Activated CD4-positive, CD25-positive, alpha-beta regulatory T cell treated with anti-CD3 and anti-CD28 coated beads, Interleukin-2, amount 50 U/mL, for 72 hours (primary cell): ENCODE results near the gene NCEH1.
A peak's percentile ranks its signal among the peaks of the same experiment; 100 is the strongest.
"Not testable (repeated sequence)": the region's sequence is repeated elsewhere in the genome, so short reads cannot be mapped to it uniquely, and the experiment has no call there.

ENCODE experiments used
- DNase-seq: peaks from one replicate; pipeline ENCODE4 v3.0.0; 2021

Gene NCEH1

GRCh38 chr3:172675441-172676193, 35.2 kb downstream of the NCEH1 start:
- no peak for DNase-seq

- DNase-seq: peak; percentile 52
Measured at GRCh38 chr3:172673210-172673679, 37.6 kb downstream of the NCEH1 start.

DNA sequence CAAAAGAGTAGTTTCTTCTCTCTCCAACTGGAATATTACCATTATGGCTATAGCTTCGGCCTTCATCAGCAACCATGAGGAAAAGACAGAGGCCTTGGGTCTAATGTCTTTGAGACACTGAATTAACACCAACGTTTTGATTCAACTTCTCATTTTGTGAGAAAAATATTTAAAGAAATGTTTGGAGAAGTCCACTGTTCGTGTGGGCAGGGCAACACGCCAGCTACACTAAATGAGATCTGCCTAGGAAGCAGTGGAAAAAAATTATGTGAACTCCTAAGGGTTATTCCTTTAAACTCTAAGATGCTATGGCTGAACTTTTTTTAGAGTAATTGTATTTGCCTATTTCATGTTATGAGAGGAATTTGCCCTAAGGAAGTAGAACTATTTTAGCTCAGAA, 41.8 kb downstream of the NCEH1 start:
- no peak for DNase-seq

DNA sequence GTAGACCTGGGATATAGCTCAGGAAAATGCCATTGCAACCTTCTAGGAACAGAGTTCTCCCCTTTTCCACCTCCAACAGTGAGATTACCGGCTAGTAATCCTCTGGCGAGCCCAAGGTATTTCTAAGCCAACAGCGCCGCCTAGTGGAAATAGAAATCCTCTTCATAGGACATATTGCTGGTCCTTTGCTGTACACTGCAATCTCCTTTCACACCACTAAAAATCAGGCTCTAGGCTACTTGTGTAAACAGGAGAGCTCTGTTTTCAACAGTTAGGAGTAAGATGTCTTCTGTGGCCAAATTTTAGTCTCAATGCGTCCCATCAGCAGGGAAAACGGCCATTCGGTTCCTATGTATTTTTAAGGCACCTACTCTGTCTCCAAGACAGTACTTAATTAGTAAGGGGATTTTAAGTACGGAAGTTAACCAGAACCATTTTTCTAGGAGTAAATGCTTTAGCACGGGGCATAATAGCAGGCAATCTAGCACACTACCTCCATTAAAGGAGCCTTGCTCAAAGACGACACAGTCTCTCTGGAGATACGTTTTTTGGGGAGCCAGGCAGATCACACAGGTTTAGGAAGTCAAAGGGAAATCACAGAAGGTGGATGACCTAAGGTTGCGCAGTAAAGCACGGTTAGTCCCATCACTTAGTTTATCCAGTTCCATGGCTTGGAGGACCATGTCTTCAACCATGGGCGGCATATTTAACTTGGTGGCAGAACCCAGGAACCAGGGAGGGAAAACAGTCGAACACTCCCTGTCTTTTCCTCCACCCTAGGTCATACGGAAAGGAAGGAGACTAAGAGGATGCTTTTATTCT, 43.8 kb downstream of the NCEH1 start:
- peak; percentile 64 for DNase-seq

GRCh38 chr3:172666181-172666872, 44.5 kb downstream of the NCEH1 start:
- no peak for DNase-seq

DNA sequence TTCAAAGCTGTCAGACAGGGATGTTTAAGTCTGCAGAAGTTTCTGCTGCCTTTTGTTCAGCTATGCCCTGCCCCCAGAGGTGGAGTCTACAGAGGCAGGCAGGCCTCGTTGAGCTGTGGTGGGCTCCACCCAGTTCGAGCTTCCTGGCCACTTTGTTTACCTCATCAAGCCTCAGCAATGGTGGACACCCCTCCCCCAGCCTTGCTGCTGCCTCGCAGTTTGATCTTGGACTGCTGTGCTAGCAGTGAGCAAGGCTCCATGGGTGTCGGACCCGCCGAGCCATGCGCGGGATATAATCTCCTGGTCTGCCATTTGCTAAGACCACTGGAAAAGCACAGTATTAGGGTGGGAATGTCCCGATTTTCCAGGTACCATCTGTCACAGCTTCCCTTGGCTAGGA, 45.4 kb downstream of the NCEH1 start:
- not testable (repeated sequence) for DNase-seq

GRCh38 chr3:172660421-172660820, 50.4 kb downstream of the NCEH1 start:
- DNase-seq: not testable (repeated sequence)

- DNase-seq: no peak
Measured at GRCh38 chr3:172659246-172660002, 51.4 kb downstream of the NCEH1 start.

GRCh38 chr3:172658344-172659245, 52.3 kb downstream of the NCEH1 start:
- DNase-seq: no peak

GRCh38 chr3:172656602-172657001, 54.3 kb downstream of the NCEH1 start:
- no peak for DNase-seq

DNA sequence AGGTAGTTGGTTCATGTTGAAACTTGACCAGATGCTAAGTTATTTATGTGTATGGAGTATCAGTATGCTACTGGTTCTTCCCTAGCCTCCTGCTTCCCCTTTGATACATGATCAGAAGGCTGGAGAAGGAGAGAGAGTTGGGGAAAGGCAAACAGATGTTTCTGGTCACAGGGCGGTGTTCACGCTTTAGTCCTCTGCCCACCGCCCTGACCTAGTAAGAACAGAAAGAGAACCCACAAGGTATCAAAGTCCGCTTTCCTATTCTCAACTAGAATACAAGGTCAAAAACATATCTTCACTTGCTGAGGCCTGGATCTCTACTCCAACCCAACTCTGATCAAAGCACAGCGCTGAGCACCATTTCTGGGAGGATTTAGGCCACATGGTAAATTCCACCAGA, 55.5 kb downstream of the NCEH1 start:
- DNase-seq: no peak

- no peak for DNase-seq
Measured at GRCh38 chr3:172654470-172654869, 56.4 kb downstream of the NCEH1 start.

- DNase-seq: no peak
Measured at GRCh38 chr3:172653004-172653572, 57.8 kb downstream of the NCEH1 start.

DNA sequence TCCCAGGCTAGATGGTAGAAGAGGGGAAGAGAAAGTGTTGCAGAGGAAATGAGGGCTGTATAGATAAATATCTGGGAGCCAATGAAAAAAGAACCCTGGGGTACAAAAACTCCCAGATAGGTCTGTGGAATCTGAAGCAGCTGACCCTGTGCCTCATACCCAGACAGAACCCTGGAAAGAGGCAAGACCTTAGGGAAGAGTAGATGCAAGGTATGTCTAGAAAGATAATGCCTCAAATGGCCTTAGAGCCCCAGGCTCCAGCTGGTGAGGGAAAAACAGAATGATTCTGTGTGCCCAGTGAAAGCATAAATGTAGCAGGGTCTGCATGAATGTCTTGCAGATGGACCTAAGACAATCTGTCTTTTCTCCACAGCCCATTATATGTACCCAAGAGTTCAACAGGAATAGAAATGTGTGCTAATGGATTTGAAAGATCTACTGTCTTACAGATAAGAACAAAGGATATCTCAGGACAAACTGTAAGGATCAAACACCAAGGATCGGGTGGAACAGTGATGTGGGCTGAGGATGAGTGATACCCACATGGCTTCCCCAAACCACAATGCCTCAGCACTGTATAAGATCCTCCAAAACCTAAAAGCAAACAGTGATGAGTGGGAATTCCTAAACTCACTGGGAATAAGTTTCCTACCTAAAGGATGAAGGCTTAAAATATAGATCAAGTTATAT, 58.8 kb downstream of the NCEH1 start:
- no peak for DNase-seq

GRCh38 chr3:172649987-172650386, 60.9 kb downstream of the NCEH1 start:
- DNase-seq: no peak

DNA sequence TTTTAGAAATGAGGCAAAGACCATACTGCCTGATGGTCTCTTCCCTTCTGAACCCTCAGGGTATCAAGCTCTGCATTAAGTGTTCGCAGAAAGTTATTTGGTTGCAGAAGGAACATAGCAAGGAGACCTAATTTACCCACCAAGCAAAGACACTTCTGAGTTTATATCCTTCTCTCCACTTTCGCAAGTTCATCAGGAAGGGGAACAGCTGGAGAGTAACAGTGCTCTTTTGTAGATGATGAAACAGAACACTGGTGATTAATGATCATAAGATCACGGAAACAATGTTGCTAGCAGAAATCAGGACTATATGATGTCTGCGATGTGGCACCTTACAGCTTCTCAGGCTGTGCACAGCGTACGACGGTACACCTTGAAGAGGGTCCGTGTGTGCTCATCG, 62.1 kb downstream of the NCEH1 start:
- DNase-seq: no peak

DNA sequence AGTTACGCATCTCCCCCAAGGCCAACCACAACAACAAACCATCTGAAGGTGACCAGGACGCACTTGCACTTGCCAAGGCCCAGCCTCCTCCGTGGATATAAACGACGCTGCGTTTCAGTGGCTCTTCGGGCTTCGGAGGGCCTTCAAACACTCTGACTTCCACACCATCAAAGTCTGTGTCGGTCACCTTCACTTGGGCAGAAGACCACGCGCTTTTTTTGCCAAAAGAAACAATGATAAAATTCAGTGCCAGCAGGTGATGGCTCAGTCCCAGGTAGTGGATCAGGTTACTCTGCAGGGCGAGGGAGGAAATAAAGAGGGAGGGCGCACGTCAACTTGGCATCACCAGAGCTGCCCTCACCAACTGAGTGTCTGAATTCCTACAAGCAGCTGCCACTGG, 63.0 kb downstream of the NCEH1 start:
- DNase-seq: no peak

GRCh38 chr3:172647080-172647479, 63.8 kb downstream of the NCEH1 start:
- no peak for DNase-seq

GRCh38 chr3:172646439-172647015, 64.3 kb downstream of the NCEH1 start:
- no peak for DNase-seq

DNA sequence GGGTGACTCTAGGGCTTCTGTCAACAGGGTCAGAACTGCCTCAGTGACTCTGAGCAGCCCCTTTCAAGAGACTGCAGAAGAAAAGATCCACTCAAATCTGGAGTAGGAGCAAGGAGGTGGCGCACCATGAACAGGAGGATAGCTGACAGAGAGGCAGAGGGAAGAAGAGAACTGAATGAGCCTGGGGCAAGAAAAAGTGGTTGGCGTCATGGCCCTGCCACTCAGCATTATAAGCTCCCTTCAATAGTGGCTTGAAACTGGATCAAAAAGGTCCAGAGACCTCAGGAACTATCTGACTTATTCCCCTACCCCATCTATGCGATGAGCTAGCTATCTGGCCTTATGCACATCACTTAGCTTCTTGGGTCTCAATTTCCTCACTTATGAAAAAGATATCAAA, 66.6 kb downstream of the NCEH1 start:
- DNase-seq: no peak
